ENCODE measurements around the gene PLEKHG7. TPM values are rescaled to one million over a fixed set of nuclear protein-coding genes. Genes with fewer than 3 reads are reported as not detected.
"Not testable (repeated sequence)": the region's sequence is repeated elsewhere in the genome, so short reads cannot be mapped to it uniquely, and the experiment has no call there.

The PLEKHG7 gene
- total RNA-seq, 6 experiments from 2014 or later = 0.15 to 0.49 (median 0.23) TPM

DNA sequence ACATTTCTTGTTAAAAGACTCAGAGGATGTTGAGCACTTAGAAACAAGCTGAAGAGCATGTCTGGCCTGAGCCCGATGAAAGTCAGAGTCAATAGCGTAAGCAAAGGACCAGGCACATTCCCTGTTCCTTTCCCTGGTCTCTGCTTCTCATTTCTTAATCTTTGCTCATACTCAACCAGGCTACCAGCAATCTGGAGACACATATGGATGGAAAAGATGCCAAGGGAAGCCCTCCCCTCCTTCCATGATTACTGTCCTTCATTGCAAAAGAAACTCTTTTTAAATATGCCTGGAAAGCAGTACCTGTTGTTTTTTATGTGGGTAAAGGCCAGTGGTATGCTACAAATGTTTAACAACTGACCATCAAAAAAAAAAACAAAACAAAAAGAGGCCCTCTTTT, 44.2 kb upstream of the PLEKHG7 start:
- Histone ChIP-seq H3K9me3 (no peaks in the 10 kb centered on the region), H3K4me3 (no peak overlapping the region), H3K4me1 (no peaks in the 10 kb centered on the region), H3K36me3 (no peaks in the 10 kb centered on the region), H3K27ac (no peak overlapping the region), H3K27me3 (no peaks in the 10 kb centered on the region)
- no peak for ATAC-seq
- DNase-seq = no peak
- intact Hi-C loops (cut with DNase I) = no loop called here
- WGBS (ENCODE audit: insufficient coverage, low coverage, low lambda C conversion rate, missing lambda C conversion rate) = 100% methylated on average over 2 of the region's 2 CpGs
- no peak for TF ChIP-seq POLR2A (IDR thresholded peaks at IDR 0.05)
- TF ChIP-seq, protein P1, sequence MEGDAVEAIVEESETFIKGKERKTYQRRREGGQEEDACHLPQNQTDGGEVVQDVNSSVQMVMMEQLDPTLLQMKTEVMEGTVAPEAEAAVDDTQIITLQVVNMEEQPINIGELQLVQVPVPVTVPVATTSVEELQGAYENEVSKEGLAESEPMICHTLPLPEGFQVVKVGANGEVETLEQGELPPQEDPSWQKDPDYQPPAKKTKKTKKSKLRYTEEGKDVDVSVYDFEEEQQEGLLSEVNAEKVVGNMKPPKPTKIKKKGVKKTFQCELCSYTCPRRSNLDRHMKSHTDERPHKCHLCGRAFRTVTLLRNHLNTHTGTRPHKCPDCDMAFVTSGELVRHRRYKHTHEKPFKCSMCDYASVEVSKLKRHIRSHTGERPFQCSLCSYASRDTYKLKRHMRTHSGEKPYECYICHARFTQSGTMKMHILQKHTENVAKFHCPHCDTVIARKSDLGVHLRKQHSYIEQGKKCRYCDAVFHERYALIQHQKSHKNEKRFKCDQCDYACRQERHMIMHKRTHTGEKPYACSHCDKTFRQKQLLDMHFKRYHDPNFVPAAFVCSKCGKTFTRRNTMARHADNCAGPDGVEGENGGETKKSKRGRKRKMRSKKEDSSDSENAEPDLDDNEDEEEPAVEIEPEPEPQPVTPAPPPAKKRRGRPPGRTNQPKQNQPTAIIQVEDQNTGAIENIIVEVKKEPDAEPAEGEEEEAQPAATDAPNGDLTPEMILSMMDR (IDR thresholded peaks at IDR 0.05) = no peak

DNA sequence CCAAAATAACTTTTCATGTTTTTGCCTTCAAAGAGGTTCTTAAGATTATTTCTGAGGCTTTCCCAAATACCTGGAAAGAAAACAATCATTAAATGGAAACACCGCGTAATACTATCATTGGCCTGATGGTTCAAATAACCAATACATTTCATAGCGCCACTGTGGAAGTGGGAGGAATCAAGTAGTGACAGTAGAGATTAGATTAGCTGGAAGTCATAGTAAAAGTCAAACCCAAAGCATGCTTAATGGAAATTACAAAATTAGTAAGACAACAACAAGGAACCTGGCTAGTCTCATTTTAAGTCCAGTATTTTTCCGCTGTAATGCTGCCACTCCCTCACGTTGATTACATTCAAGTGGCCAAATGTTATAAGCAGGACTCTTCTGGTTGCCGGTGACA, 41.5 kb upstream of the PLEKHG7 start:
- no peaks in the 10 kb centered on the region for H3K27me3 ChIP-seq
- DNase-seq (no peak), ATAC-seq (peak in 1 of 4 donors; percentile 42)
- intact Hi-C loops (cut with DNase I) = no loop called here
- no peaks in the 10 kb centered on the region for H3K36me3 ChIP-seq
- WGBS (ENCODE audit: insufficient coverage, low coverage, low lambda C conversion rate, missing lambda C conversion rate) = 84% methylated on average over 6 of the region's 6 CpGs
- no peaks in the 10 kb centered on the region for H3K4me1 ChIP-seq
- H3K4me3 ChIP-seq = no peak overlapping the region
- no peaks in the 10 kb centered on the region for H3K9me3 ChIP-seq
- no peak for TF ChIP-seq POLR2A (IDR thresholded peaks at IDR 0.05)
- TF ChIP-seq, protein P1 (IDR thresholded peaks at IDR 0.05) = no peak
- no peak overlapping the region for H3K27ac ChIP-seq

DNA sequence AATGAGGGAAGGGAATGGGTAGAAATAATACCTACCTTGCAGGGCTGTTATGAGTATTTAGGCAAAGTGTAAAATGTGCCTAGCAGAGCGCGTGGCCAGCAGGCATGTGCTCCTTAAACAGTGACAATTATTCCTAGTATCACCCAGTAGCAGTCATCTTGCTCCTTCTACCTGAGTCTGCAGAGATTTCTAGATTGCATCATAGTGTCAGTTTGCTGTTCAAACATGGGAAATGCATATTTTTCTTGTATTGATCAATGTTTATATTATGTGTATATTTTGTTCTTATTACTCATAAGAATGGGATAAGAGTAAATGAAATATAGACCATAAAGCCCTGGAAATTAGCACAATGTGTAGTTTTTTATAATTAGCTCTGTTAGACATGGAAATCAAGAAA, 37.3 kb upstream of the PLEKHG7 start:
- Histone ChIP-seq H3K36me3 (no peaks in the 10 kb centered on the region), H3K9me3 (no peaks in the 10 kb centered on the region), H3K4me3 (no peak overlapping the region), H3K27me3 (no peaks in the 10 kb centered on the region), H3K27ac (no peak overlapping the region), H3K4me1 (no peaks in the 10 kb centered on the region)
- ATAC-seq (no peak), DNase-seq (no peak)
- intact Hi-C loops (cut with DNase I) = no loop called here
- WGBS (ENCODE audit: insufficient coverage, low coverage, low lambda C conversion rate, missing lambda C conversion rate) = 94% methylated on average over 2 of the region's 2 CpGs
- TF ChIP-seq POLR2A (IDR thresholded peaks at IDR 0.05) = no peak
- TF ChIP-seq, protein P1 (IDR thresholded peaks at IDR 0.05) = no peak

DNA sequence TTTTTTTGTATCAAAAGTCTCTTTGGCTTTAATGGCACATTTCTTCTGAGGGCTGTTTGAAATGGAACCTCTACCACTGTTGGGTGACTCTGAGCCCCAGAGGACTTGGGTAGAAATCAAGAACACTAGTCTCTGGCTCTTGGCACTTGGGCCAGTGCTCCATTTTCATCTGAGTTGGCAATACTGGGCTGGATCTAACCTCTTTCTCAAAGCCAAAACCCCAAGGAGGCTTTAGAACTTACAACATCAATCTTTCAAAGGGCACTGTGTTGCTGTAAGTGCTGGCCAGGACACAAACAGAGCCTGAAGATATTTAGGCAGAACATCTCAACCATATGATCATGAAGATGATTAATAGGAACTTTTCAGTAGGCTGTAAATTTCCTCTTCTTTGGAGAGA, 34.0 kb upstream of the PLEKHG7 start:
- DNase-seq = no peak
- H3K36me3 ChIP-seq = no peaks in the 10 kb centered on the region
- H3K27ac ChIP-seq = no peak overlapping the region
- ATAC-seq = no peak
- intact Hi-C loops (cut with DNase I) = no loop called here
- H3K4me1 ChIP-seq = no peaks in the 10 kb centered on the region
- TF ChIP-seq, protein P1 (IDR thresholded peaks at IDR 0.05) = no peak
- no peak for TF ChIP-seq POLR2A (IDR thresholded peaks at IDR 0.05)
- H3K9me3 ChIP-seq = no peaks in the 10 kb centered on the region
- H3K4me3 ChIP-seq = no peak overlapping the region
- no peaks in the 10 kb centered on the region for H3K27me3 ChIP-seq

DNA sequence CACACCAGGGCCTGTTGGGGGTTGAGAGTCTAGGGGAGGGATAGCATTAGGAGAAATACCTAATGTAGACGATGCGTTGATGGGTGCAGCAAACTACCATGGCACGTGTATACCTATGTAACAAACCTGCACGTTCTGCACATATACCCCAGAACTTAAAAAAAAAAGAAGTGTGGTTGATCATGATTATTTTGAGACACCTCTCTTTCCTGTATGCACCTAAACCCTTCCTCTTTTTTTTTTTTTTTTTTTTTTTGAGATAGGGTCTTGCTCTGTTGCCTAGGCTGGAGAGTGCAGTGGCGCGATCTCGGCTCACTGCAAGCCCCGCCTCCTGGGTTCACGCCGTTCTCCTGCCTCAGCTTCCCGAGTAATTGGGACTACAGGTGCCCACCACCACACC, 31.3 kb upstream of the PLEKHG7 start:
- H3K27me3 ChIP-seq; H3K9me3 ChIP-seq; intact Hi-C loops (cut with DNase I); H3K4me3 ChIP-seq; ATAC-seq; H3K36me3 ChIP-seq; H3K27ac ChIP-seq; H3K4me1 ChIP-seq; DNase-seq: not testable (repeated sequence)
- 91% methylated on average over 11 of the region's 11 CpGs for WGBS (ENCODE audit: insufficient coverage, low coverage, low lambda C conversion rate, missing lambda C conversion rate)

Measured in right lobe of liver (tissue), 6 donors.